ENCODE data around the gene ARHGAP10. TPM values are rescaled to one million over a fixed set of nuclear protein-coding genes. Genes with fewer than 3 reads are reported as not detected.

ARHGAP10 gene
- total RNA-seq, 1 donor from 2014 or later = 15.5 TPM

GRCh38 chr4:147824884-147825283, 93.0 kb downstream of the ARHGAP10 start:
- no peaks in the 10 kb centered on the region for H3K36me3 ChIP-seq (ENCODE audit: control insufficient read depth, insufficient read depth, low read length)
- no peaks in the 10 kb centered on the region for H3K27me3 ChIP-seq (ENCODE audit: control insufficient read depth, insufficient read depth, low read length)
- DNase-seq (ENCODE audit: low read depth) = no peak
- no peak for TF ChIP-seq CTCF (IDR thresholded peaks at IDR 0.05; ENCODE audit: insufficient read depth, low read length, poor library complexity, severe bottlenecking)
- H3K4me3 ChIP-seq (ENCODE audit: low read depth, low read length) = no peak overlapping the region

- Histone ChIP-seq H3K27me3 (ENCODE audit: control insufficient read depth, insufficient read depth, low read length) (no peaks in the 10 kb centered on the region), H3K36me3 (ENCODE audit: control insufficient read depth, insufficient read depth, low read length) (no peaks in the 10 kb centered on the region), H3K4me3 (ENCODE audit: low read depth, low read length) (no peak overlapping the region)
- no peak for DNase-seq (ENCODE audit: low read depth)
- TF ChIP-seq CTCF (IDR thresholded peaks at IDR 0.05; ENCODE audit: insufficient read depth, low read length, poor library complexity, severe bottlenecking) = no peak
These were observed 93.8 kb downstream of the ARHGAP10 start for GRCh38 chr4:147825451-147826287.

- no peak for TF ChIP-seq CTCF (IDR thresholded peaks at IDR 0.05; ENCODE audit: insufficient read depth, low read length, poor library complexity, severe bottlenecking)
- Histone ChIP-seq H3K4me3 (ENCODE audit: low read depth, low read length) (no peak overlapping the region), H3K27me3 (ENCODE audit: control insufficient read depth, insufficient read depth, low read length) (no peaks in the 10 kb centered on the region), H3K36me3 (ENCODE audit: control insufficient read depth, insufficient read depth, low read length) (no peaks in the 10 kb centered on the region)
- no peak for DNase-seq (ENCODE audit: low read depth)
These were observed 94.4 kb downstream of the ARHGAP10 start for GRCh38 chr4:147826288-147826646.

GRCh38 chr4:147828331-147828905, 96.5 kb downstream of the ARHGAP10 start:
- H3K36me3 ChIP-seq (ENCODE audit: control insufficient read depth, insufficient read depth, low read length) = no peaks in the 10 kb centered on the region
- TF ChIP-seq CTCF (IDR thresholded peaks at IDR 0.05; ENCODE audit: insufficient read depth, low read length, poor library complexity, severe bottlenecking) = no peak
- no peak for DNase-seq (ENCODE audit: low read depth)
- no peak overlapping the region for H3K4me3 ChIP-seq (ENCODE audit: low read depth, low read length)
- no peaks in the 10 kb centered on the region for H3K27me3 ChIP-seq (ENCODE audit: control insufficient read depth, insufficient read depth, low read length)

- no peak for TF ChIP-seq CTCF (IDR thresholded peaks at IDR 0.05; ENCODE audit: insufficient read depth, low read length, poor library complexity, severe bottlenecking)
- Histone ChIP-seq H3K4me3 (ENCODE audit: low read depth, low read length) (no peak overlapping the region), H3K36me3 (ENCODE audit: control insufficient read depth, insufficient read depth, low read length) (no peaks in the 10 kb centered on the region), H3K27me3 (ENCODE audit: control insufficient read depth, insufficient read depth, low read length) (no peaks in the 10 kb centered on the region)
- no peak for DNase-seq (ENCODE audit: low read depth)
These were observed 97.7 kb downstream of the ARHGAP10 start for GRCh38 chr4:147829401-147830101.

Data from kidney epithelial cell (primary cell).